ENCODE results near the gene SERTAD2. TPM values are rescaled to one million over a fixed set of nuclear protein-coding genes. Genes with fewer than 3 reads are reported as not detected.

The SERTAD2 gene
- 2.4 and 4.7 TPM in 2 replicates for total RNA-seq

GRCh38 chr2:64653109-64654062, at the start of gene SERTAD2:
Gene SERTAD2, minus strand, starts transcription at chr2:64653913. Its CDS starts 17,042 bp downstream, at chr2:64636871.

Other genes with a start within 250 kb of the SERTAD2 start
- gene LGALSL, start 199.8 kb downstream of the SERTAD2 start, total RNA-seq, result 3.1 and 4.2 TPM in 2 replicates
- 26.8 and 32.3 TPM in 2 replicates for gene AFTPH, start 129.6 kb downstream of the SERTAD2 start, total RNA-seq